Aorta (tissue), 5 donors: ENCODE data around the gene CAMSAP3. TPM values are rescaled to one million over a fixed set of nuclear protein-coding genes. Genes with fewer than 3 reads are reported as not detected.

Source experiments
- ATAC-seq: fragments of 200-7000 bp; cut with Tn5 transposase; one replicate; pipeline ENCODE4 v1.9.1; 2022; ENCODE audit warnings: moderate library complexity; ENCODE audit not compliant: low FRiP score
- DNase-seq, 2 donors: peaks; one replicate each; pipeline ENCODE4 v3.0.0-alpha.2; 2020
- H3K27ac ChIP-seq, 2 donors: one replicate each; pipeline ENCODE4 v1.5.1; 2013; ENCODE audit warnings: low read length in 2 of 2, mild to moderate bottlenecking in 2 of 2, moderate library complexity in 2 of 2, control low read depth in 1 of 2, inconsistent platforms in 1 of 2, low read depth in 1 of 2
- H3K27me3 ChIP-seq, 2 donors: one replicate each; pipeline ENCODE4 v1.6.1; 2013; ENCODE audit warnings: control low read depth in 1 of 2, low read length in 1 of 2, mild to moderate bottlenecking in 1 of 2, moderate library complexity in 1 of 2; ENCODE audit not compliant: insufficient read depth in 2 of 2, control insufficient read depth in 1 of 2
- H3K36me3 ChIP-seq, 2 donors: one replicate each; pipeline ENCODE4 v1.6.1; 2013; ENCODE audit warnings: control low read depth in 1 of 2, low read length in 1 of 2, mild to moderate bottlenecking in 1 of 2; ENCODE audit not compliant: insufficient read depth in 2 of 2, control insufficient read depth in 1 of 2
- H3K4me1 ChIP-seq, 2 donors: one replicate each; pipeline ENCODE4 v1.6.1; 2013; ENCODE audit warnings: low read length in 2 of 2, control low read depth in 1 of 2, mild to moderate bottlenecking in 1 of 2, moderate library complexity in 1 of 2; ENCODE audit not compliant: insufficient read depth in 2 of 2, control insufficient read depth in 1 of 2
- H3K4me3 ChIP-seq, 2 donors: one replicate each; pipeline ENCODE4 v1.5.1; 2013; ENCODE audit warnings: low read length in 2 of 2, control low read depth in 1 of 2, mild to moderate bottlenecking in 1 of 2
- H3K9me3 ChIP-seq: one replicate; pipeline ENCODE4 v1.6.1; 2013; ENCODE audit warnings: mild to moderate bottlenecking, low read length; ENCODE audit not compliant: control insufficient read depth
- WGBS, 2 donors: extraction: QIAGEN DNeasy Blood & Tissue Kit; methylation state at CpG; one replicate each; pipeline ENCODE4 v1.1.7; 2013; 5-methylcytosine and 5-hydroxymethylcytosine counted together
- intact Hi-C, 2 donors: fragments of 100-400 bp; cut with DNase I; formaldehyde crosslinking; loops; one replicate each; pipeline versions ENCODE4 v1.14.2 to v1.15.0; 2022
- polyA plus RNA-seq, 2 donors: library from polyadenylated mRNA; stranded (reverse); fragments of 200-250 nt; gene quantifications; one replicate each; pipeline ENCODE4 v1.2.3, GENCODE V29; 2013
- total RNA-seq, 2 donors: library from RNA; stranded (reverse); fragmentation: NEBNext Ultra II Directional; extraction: Animal tissue kit (Norgen Biotek cat#: 25700); gene quantifications; one replicate each; pipeline ENCODE4 v1.2.1, GENCODE V29; 2021
- donor health status: healthy with polysubstance abuse.
- donor health status: Bipolar disorder and iron deficiency.
- donor health status: DM: no; HTN: no; CAD: no.
- donor health status: DM: no; HTN: no; CAD: no.
- donor health status: DM: yes; HTN: yes; CAD: no.

The CAMSAP3 gene
- total and polyA plus RNA-seq, 4 donors: 0.05 to 5.0 TPM; not detected in 2

DNA sequence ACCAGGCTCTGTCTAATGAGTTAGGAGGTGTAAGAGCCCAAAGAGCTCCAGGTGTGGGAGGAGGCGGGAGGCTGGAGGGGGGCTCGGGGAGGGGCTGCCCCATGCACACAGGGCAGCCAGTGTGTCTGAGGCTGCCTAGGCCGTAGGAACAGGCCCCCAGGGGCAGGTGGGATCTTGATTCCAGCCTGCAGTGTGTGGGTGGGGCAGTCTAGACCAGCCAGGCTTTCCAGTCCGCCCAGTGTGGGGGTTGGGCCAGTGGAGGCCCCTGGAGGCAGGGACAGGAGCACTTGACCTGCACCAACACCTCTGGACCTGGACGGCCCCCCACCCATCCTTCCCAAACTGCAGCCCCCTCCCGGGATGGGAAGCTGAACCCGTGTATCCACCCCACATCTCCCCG is 5.4 kb upstream of the CAMSAP3 start:
- 55 to 57% methylated on average over 8 of the region's 8 CpGs for WGBS, 2 donors
- Histone ChIP-seq H3K4me1 (no peaks in the 10 kb centered on the region), H3K27me3 (no peaks in the 10 kb centered on the region), H3K36me3 (no peaks in the 10 kb centered on the region), H3K4me3 (no peak overlapping the region), H3K27ac (no peak overlapping the region), H3K9me3 (no peaks in the 10 kb centered on the region)
- intact Hi-C loops: no loop called here
- ATAC-seq (no peak), DNase-seq (no peak)

- intact Hi-C loops: no loop called here
- DNase-seq (no peak), ATAC-seq (no peak)
- H3K27ac ChIP-seq: no peak overlapping the region
- H3K4me3 ChIP-seq: peak overlapping the region in 1 of 2 donors; percentile 22
- H3K4me1 ChIP-seq: no peaks in the 10 kb centered on the region
- H3K36me3 ChIP-seq: no peaks in the 10 kb centered on the region
- 2 to 3% methylated on average over 47 to 70 of the region's 70 CpGs for WGBS, 2 donors
- H3K9me3 ChIP-seq: no peaks in the 10 kb centered on the region
- H3K27me3 ChIP-seq: no peaks in the 10 kb centered on the region
These were observed 711 bp downstream of the CAMSAP3 start for GRCh38 chr19:7596211-7596937.

DNA sequence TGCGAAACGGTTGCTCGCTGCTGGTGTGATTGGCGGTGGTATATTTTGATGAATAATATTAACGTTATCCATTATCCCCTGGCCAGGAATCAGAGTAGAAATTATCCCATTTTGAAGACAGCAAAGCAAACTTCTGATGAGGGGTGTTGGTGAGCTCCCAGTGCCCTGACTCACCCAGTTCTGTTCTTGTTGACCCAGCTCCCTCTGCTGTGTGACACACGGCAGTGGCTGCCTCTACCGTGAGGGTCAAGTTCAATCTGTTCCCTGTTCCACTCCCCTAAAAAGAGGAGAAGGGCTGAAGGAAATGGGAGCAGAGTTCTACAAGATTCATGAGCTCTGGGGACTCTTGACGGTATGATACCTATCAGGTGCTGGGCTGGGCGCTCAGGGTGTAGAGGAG is 2.0 kb downstream of the CAMSAP3 start:
- intact Hi-C loops: no loop called here
- H3K36me3 ChIP-seq: no peaks in the 10 kb centered on the region
- no peaks in the 10 kb centered on the region for H3K4me1 ChIP-seq
- H3K4me3 ChIP-seq: no peak overlapping the region
- WGBS, 2 donors: 55 to 65% methylated on average over 9 of the region's 9 CpGs
- no peaks in the 10 kb centered on the region for H3K27me3 ChIP-seq
- H3K9me3 ChIP-seq: no peaks in the 10 kb centered on the region
- DNase-seq (no peak), ATAC-seq (no peak)
- no peak overlapping the region for H3K27ac ChIP-seq

GRCh38 chr19:7598180-7598579 is 2.5 kb downstream of the CAMSAP3 start:
- no peak for DNase-seq
- no peaks in the 10 kb centered on the region for H3K27me3 ChIP-seq
- no peaks in the 10 kb centered on the region for H3K9me3 ChIP-seq

GRCh38 chr19:7600721-7601120 is 5.1 kb downstream of the CAMSAP3 start:
- intact Hi-C loops: no loop called here
- H3K4me1 ChIP-seq: no peaks in the 10 kb centered on the region
- ATAC-seq: no peak
- H3K4me3 ChIP-seq: no peak overlapping the region
- no peak overlapping the region for H3K27ac ChIP-seq
- no peaks in the 10 kb centered on the region for H3K27me3 ChIP-seq
- no peak for DNase-seq
- no peaks in the 10 kb centered on the region for H3K36me3 ChIP-seq
- H3K9me3 ChIP-seq: no peaks in the 10 kb centered on the region

More at GRCh38 chr19:7598180-7598579, 2.5 kb downstream of the CAMSAP3 start:
- no peak for ATAC-seq
- WGBS, 2 donors: 75 to 81% methylated on average over 6 of the region's 6 CpGs
- intact Hi-C loops: no loop called here
- Histone ChIP-seq H3K27ac (no peak overlapping the region), H3K4me3 (no peak overlapping the region), H3K4me1 (no peaks in the 10 kb centered on the region), H3K36me3 (no peaks in the 10 kb centered on the region)

GRCh38 chr19:7602240-7602934 is 6.7 kb downstream of the CAMSAP3 start:
- DNase-seq: no peak
- no peak for ATAC-seq
- Histone ChIP-seq H3K4me3 (no peak overlapping the region), H3K36me3 (no peaks in the 10 kb centered on the region), H3K27me3 (no peaks in the 10 kb centered on the region), H3K27ac (no peak overlapping the region), H3K4me1 (no peaks in the 10 kb centered on the region), H3K9me3 (no peaks in the 10 kb centered on the region)
- intact Hi-C loops: no loop called here
- WGBS, 2 donors: 39 to 43% methylated on average over 12 to 15 of the region's 15 CpGs

GRCh38 chr19:7602935-7603497 is 7.4 kb downstream of the CAMSAP3 start:
- Histone ChIP-seq H3K9me3 (no peaks in the 10 kb centered on the region), H3K27ac (no peak overlapping the region), H3K4me3 (no peak overlapping the region), H3K4me1 (no peaks in the 10 kb centered on the region), H3K36me3 (no peaks in the 10 kb centered on the region), H3K27me3 (no peaks in the 10 kb centered on the region)
- intact Hi-C loops: no loop called here
- DNase-seq: no peak
- ATAC-seq: no peak
- WGBS, 2 donors: 72 to 77% methylated on average over 11 of the region's 11 CpGs

GRCh38 chr19:7603919-7604318 is 8.3 kb downstream of the CAMSAP3 start:
- Histone ChIP-seq H3K27ac (no peak overlapping the region), H3K27me3 (no peaks in the 10 kb centered on the region), H3K9me3 (no peaks in the 10 kb centered on the region), H3K36me3 (no peaks in the 10 kb centered on the region), H3K4me1 (no peaks in the 10 kb centered on the region), H3K4me3 (no peak overlapping the region)
- WGBS, 2 donors: 65 to 76% methylated on average over 9 of the region's 9 CpGs
- intact Hi-C loops: no loop called here
- DNase-seq (no peak), ATAC-seq (no peak)
